Fibroblast of upper back skin (primary cell): ENCODE measurements around the gene C5orf34.
"Not testable (repeated sequence)": the region's sequence is repeated elsewhere in the genome, so short reads cannot be mapped to it uniquely, and the experiment has no call there.

Source experiments
- DNase-seq: peaks from one replicate; pipeline ENCODE4 v3.0.0-alpha.2; 2013

The C5orf34 gene

DNA sequence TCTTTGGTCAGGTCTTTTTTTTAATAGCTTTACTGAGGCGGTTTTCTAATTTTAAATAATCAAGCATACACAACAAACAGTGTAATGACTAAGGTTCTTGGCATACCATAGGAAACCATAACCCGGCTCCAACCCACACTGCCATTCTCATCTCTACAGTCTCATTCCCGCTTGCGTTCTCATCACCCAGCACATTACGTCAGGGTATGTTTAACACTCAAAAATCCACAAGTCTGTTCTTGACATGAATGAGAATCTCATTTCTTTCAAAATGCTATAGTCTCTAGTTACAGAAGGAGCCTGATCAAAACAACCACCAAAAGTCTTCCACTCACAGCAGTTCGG, 505 bp downstream of the C5orf34 start:
- DNase-seq = peak; percentile 59

DNA sequence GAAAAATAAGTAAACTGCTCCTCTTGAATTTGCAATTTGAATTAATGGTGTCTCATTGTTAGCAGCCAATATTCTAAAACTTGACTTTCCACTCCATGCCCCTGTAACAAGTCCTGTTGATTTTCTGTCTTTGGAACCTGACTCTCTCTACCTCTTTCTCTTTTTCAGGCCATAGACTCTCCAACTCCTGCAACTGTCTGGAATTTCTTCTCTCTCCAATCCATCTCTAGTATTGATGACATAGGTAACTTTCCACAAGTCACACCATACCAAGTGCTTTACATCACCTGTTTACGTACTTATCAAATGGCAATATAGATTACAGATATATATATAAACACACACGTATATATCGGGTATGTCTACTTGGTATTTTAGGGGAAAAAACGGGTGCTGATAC, 923 bp downstream of the C5orf34 start:
- DNase-seq = no peak

DNA sequence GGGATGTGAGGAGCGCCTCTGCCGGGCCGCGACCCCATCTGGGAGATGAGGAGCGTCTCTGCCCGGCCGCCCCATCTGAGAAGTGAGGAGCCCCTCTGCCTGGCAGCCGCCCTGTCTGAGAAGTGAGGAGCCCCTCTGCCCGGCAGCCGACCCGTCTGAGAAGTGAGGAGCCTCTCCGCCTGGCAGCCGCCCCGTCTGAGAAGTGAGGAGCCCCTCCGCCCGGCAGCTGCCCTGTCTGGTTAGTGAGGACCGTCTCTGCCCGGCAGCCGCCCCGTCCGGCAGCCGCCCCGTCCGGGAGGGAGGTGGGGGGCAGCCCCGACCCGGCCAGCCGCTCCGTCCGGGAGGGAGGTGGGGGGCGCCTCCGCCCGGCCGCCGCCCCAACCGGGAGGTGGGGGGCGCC, 3.9 kb downstream of the C5orf34 start:
- not testable (repeated sequence) for DNase-seq

DNA sequence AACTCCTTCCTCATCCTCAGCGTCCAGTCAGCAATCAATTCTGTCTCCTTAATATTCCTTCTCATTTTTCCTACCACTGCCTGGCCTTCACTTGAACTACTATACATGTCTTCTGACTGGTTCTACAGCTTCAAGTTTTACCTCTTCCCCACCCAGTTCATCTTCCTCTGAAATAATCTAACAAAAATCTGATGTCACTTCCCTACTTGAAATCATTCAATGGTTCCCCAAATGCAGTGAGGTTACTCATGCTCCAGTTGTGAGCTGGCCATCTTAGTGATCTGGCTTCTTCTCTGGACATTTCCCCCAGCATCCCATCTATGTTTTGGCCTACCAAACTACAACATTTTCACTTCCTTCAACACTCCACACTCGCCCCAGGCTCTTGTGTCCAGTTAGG, 16.4 kb downstream of the C5orf34 start:
- no peak for DNase-seq

DNA sequence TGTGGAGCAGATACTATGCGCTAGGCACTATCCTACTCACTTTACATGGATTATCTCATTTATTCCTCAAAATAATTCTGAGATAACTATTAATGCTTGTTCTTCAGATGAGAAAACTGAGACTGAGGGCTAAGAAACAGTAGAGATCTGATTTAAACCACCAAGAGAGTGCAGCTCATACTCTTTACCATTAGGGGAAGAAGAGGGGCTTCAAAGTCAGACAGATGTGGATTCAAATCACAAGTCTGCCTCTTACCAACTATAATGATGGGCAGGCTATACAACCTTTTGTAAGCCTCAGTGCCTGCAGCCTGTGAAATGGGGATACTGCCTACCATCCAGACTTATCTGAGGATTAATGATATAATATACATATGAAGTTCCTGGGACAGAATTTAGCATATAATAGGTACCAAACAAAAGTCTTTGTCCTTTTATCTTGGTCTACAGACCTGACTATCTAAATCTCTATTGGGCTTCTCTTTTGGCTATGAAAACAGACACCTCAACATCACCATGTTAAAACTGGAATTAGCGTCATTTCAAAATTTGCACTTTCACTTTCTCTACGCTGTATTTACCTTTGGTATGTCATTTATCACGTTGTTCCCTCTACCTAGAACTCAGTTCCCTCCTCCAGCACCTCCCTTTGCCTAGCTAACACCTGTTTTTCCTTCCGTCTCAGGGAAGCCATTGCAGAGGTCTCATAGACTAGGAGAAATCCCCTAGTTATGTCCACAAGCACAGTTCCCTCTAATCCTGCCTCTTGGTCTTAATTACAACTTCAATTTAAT, 17.4 kb downstream of the C5orf34 start:
- DNase-seq = no peak

DNA sequence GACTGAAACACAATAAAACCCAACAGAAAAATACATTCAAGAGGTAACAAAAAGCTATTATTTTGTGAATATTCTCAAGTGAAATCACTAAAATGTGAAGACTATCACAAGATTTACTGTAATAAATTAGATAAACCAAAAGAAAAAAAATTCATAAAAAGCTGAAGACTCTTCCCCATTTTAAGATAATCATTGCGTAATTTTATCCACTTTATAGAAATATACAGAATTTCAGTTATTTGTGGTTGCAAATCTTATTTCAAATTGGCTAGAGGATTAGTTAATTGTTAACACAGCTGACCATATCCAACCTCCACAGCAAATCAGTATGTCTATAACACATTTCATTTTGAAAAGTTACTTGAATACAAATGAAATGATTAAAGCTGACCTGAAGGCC, 23.6 kb downstream of the C5orf34 start:
- no peak for DNase-seq

DNA sequence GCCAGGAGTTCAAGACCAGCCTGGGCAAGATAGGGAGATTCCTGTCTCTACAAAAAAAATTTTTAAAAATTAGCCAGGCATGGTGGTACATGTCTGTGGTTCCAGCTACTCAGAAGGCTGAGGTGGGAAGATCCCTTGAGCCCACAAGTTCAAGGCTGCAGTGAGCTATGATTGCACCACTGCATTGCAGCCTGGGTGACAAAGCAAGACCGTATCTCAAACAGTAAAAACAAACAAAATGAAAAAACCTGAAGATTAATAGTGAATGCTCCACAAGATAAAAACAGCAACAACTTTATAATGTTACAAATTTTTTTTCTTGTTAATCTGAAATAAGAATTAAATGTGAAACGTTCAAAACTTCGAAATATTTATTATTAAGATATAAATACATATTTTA, 28.6 kb downstream of the C5orf34 start:
- DNase-seq = no peak

DNA sequence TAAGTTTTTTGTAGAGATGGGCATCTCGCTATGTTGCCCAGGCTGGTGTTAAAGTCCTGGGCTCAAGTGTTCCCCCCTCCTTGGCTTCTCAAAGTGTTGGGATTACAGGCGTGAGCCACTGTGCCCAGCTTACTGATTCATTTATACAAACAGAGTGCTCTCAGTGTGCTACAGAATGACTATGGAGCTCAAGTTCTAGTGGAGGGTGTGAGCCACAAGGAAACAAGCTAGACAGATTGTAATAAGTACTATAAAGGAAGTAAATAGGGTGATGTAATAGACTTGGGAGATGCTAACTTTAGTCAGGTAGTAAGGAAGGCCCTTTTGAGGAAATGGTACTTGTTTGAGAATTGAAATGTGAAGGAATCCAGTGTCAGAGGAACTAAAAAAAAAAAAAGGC, 29.5 kb downstream of the C5orf34 start:
- DNase-seq = no peak

DNA sequence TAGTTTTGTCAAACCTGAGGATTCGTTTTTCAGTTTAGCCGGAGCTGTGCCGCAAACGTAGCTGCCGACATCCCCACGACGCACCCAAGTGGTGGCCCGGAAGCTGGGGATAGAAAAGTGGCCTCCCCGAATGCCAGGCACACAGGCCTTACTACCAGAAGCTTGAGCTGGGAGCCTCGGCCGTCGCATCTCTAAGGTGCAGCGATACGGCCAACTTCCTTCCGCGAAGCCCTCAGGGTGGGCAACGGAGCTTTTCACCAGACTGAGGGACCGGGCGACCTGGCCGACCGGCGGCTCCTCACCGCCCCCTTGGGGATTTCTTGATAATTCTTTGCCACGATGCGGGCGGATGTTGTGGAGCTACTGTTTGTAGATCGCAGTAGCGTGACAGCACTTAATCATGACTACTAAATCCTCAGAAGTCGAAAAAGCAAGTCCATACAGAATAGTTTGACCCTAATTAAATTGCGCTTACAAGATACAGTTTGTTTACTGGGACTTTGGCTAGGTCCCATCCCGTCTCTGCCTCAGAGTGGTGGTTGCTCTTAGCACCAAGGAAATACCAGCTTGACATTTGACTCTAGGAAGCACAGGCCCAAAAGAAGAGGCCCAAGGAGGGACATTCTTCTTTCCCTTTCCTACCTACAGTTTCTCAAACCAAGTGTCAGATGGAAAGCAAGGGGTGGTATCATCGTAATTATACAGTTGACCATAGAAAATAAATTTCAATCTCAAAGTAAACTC, 30.7 kb downstream of the C5orf34 start:
- DNase-seq = peak; percentile 80

DNA sequence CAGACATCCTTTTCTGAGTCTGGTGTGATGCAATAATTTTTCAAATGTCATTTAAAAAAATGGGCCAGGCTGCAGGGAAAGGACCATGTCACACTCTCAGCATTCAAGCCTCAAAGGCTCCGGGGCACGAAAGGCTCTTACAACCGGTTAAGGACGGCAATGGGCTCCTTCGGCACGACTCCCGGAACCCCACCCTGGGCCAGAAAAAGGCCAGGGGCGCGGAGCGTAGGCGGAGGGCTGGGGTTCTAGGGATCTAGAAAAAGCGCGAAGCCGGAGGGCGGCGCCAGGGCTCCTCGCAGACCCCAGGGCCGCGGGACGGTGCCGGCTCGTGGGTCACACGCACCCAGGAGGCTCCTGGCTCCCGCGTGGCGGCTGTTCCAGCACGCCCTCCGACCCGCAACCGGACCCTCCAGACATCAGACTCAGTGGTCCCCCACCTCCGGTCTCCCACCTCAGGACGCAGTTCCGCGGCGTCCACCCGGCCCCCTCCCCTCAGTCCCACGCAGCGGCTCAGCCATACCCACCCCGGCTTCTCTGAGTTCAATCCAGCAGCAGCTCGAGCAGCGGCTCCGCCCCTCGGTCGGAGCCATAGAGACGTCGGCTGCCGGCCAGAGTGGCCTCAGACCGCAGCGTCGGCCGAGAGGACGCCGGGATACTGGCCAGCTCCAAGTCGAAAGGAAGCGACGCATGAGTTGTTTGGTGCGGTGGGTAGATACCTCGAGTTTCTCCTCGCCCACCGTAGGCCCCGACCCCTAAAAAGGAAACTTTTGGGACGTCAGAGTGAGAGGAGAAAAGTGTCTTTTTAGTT, 31.4 kb downstream of the C5orf34 start, which contains the start of gene TMEM267:
TSS of gene TMEM267 (minus strand) at position 568 of the 808 bp plus-strand sequence. CDS start 29,896 bp downstream, outside the sequence.
- peak; percentile 94 for DNase-seq

DNA sequence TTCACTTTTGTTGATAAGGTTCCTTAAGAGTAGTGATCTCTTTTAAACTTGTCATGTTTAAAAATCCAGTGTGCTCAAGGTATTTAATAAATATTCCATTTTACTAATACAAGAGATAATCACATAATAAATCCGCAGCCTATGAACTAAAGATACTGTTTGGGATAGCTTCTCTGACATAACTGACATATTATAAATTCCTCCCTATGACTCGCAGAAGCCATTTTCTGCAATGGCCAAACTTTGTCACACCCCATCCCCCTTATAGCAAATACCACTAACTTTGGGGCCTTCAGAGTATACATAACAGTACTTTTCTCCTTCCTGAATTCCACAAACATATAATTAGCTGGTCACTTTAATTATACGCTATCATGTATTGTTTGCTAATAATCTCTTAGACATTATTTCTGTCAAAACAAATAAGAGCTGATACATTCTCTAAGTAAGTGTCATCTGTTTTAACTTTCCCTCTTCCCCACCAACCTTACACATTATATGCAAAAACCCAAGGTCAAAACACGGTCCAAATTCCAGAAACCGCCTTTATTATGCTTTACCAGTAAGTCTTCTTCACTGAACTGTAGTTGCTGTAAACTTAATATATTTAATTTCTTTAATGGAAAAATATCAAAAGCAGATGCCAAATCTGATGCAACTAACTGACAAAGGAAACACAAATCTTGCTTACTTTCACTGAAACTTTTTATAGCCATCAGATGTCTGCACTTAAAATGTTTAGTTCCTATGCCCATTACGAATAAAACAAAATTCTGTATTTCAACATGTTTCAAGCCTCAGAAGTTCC, 32.3 kb downstream of the C5orf34 start:
- DNase-seq = peak; percentile 75

DNA sequence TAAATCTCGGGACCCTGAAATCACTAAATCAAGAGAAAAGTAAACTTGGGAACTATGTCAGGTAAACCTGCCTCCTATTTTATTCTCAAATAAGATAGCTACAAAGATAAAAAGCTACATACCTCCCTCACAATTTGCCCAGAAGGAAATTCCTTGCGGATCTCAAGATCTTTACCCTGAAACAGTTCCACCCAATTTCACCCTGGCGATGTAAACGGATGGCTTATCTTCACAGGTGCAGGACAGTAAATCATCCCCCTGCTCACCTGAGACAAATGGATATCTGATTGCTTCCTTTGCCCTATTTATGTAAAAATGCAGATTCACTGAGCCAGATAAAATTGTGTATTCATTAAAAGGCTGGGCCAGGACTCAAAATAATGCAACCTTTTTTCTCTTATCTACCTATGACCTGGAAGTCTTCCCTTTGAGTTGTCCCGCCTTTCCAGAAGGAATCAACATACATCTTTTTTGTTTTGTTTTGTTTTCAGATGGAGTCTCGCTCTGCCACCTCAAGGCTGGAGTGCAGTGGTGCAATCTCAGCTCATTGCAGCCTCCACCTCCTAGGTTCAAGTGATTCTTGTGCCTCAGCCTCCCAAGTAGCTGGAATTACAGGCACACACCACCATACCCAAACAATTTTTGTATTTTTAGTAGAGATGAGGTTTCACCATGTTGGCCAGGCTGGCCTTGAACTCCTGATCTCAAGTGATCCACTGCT, 45.1 kb downstream of the C5orf34 start:
- no peak for DNase-seq

DNA sequence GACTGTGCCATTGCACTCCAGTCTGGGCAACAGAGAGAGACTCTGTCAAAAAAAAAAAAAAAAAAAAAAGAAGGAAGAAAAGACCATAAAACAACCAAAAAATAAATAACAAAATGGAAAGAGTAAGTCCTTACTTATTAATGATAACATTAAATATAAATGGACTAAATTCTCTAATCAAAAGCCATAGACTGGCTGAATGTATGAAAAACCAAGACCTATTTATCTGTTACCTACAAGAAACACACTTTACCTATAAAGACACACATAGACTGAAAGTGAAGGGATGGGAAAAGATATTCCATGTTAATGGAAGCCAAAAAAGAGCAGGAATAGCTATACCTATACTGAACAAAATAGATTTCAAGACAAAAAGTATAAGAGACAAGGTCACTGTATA, 47.8 kb downstream of the C5orf34 start:
- DNase-seq = no peak

DNA sequence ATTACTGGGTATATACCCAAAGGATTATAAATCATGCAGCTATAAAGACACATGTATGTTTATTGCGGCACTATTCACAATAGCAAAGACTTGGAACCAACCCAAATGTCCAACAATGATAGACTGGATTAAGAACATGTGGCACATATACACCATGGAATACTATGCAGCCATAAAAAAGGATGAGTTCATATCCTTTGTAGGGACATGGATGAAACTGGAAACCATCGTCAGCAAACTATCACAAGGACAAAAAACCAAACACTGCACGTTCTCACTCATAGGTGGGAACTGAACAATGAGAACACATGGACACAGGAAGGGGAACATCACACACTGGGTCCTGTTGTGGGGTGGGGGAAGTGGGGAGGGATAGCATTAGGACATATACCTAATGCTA, 49.5 kb downstream of the C5orf34 start:
- not testable (repeated sequence) for DNase-seq

DNA sequence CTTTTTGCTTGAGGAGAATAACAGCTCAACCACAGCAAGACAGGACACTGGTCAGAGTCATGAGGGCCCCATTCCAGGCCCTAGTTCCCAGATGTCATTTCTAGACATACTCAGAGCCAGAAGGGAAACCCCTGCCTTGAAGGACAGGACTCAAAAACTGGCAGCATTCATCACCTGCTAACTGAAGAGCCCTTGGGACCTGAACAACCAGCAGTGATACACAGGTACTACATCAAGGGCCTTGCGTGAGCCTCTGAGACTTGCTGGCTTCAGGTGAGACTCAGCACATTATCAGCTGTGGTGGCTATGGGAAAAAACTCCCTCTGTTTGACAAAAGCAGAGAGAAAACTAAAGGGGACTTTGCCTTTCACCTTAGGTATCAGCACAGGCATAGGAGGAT, 53.9 kb downstream of the C5orf34 start:
- no peak for DNase-seq

DNA sequence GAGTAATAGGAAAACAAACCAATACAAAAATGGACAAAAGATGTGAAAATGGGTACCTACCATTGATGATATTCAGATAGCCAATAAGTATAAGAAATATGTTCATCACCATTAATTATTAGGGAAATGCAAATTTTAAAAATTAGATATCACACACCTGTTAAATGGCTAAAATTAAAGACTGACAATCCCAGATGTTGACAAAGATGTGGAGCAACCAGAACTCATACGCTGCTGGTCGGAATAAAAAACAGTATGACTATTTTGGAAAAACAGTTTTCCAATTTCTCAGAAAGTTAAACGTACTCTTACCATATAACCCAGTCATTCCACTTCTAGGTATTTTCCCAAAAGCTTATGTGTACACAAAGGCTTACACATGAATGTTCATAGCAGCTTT, 58.4 kb downstream of the C5orf34 start:
- DNase-seq = no peak

DNA sequence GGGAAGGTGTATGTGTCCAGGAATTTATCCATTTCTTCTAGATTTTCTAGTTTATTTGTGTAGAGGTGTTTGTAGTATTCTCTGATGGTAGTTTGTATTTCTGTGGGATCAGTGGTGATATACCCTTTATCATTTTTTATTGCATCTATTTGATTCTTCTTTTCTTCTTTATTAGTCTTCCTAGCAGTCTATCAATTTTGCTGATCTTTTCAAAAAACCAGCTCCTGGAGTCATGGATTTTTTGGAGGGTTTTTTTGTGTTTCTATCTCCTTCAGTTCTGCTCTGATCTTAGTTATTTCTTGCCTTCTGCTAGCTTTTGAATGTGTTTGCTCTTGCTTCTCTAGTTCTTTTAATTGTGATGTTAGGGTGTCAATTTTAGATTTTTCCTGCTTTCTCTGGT, 73.4 kb downstream of the C5orf34 start:
- not testable (repeated sequence) for DNase-seq

DNA sequence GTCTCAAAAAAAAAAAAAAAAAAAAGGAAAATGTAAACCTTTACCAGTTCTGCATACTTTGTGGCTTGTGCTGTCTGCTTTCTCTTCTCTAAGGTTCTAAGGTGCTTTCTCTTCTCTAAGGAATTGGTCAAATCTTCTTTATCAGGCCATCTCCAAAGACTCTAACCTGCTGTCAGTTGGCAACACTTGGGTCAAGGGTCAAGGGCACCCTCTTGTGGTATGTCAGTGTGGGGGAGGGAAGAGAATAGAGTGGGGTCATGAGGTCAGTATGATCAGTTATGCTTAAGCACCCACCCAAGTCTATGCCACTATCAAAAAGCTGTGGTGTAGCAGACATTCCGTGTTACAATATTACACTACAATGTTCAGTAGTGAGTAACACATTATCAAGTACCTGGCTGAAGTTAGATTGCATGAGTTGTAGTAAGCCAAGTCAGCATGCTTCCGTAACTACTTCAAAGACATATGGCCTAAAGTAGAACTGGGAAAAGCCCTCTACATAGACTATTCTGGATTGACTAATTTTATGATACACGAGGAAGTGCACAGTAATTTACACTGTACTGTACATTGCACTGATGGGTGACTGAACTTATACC, 77.8 kb downstream of the C5orf34 start:
- DNase-seq = no peak
